Thyroid gland (tissue), 4 donors: ENCODE results near the gene DLGAP3.

ENCODE experiments used
- CTCF ChIP-seq, 6 experiments: fragments of 200-600 bp in 3 of 6; fragments of 450-650 bp in 3 of 6; sonication (generic) in 3 of 6; IDR thresholded peaks; one replicate each; pipeline ENCODE4 v1.5.1; 2016 to 2019; ENCODE audit warnings: antibody characterized with exemption in 6 of 6, mild to moderate bottlenecking in 2 of 6, inconsistent platforms in 1 of 6, moderate library complexity in 1 of 6
- POLR2A ChIP-seq, 2 donors: fragments of 450-650 bp; IDR thresholded peaks; one replicate each; pipeline ENCODE4 v1.6.1; 2017; ENCODE audit warnings: antibody characterized with exemption in 2 of 2, mild to moderate bottlenecking in 2 of 2, moderate library complexity in 1 of 2

- TF ChIP-seq CTCF (IDR thresholded peaks at IDR 0.05) (no peak), POLR2A (IDR thresholded peaks at IDR 0.05) (no peak)
Observed at GRCh38 chr1:34946211-34946610, 16.8 kb upstream of the DLGAP3 start.
